KMS-11 (cell line): ENCODE results near the gene CCDC142.

Experiments
- H2AFZ ChIP-seq: fragments of 200-600 bp; sonication (generic); 2 replicates; pipeline ENCODE4 v1.6.1; 2016; ENCODE audit warnings: antibody characterized with exemption, mixed run types, low read depth
- H3K27ac ChIP-seq: fragments of 200-600 bp; sonication (generic); 2 replicates; pipeline ENCODE4 v1.6.1; 2016; ENCODE audit warnings: mild to moderate bottlenecking, mixed run types
- H3K27me3 ChIP-seq: fragments of 200-600 bp; sonication (generic); 2 replicates; pipeline ENCODE4 v1.6.1; 2017; ENCODE audit warnings: mild to moderate bottlenecking, low read depth, mixed run types, moderate library complexity; ENCODE audit not compliant: insufficient read depth
- H3K36me3 ChIP-seq: fragments of 200-600 bp; sonication (generic); 2 replicates; pipeline ENCODE4 v1.6.1; 2017; ENCODE audit warnings: mild to moderate bottlenecking, mixed run types; ENCODE audit not compliant: insufficient read depth
- H3K4me1 ChIP-seq: fragments of 200-600 bp; sonication (generic); 2 replicates; pipeline ENCODE4 v1.6.1; 2016; ENCODE audit warnings: mild to moderate bottlenecking, low read depth, mixed run types; ENCODE audit not compliant: poor library complexity, severe bottlenecking
- H3K4me2 ChIP-seq: fragments of 200-600 bp; sonication (generic); 2 replicates; pipeline ENCODE4 v1.7.0; 2016; ENCODE audit warnings: mild to moderate bottlenecking, mixed run types
- H3K4me3 ChIP-seq: fragments of 200-600 bp; sonication (generic); IDR thresholded peaks from 2 replicates; pipeline ENCODE4 v1.6.1; 2017; ENCODE audit warnings: low read depth, low read length, mixed read lengths; ENCODE audit not compliant: insufficient read depth
- H3K79me2 ChIP-seq: fragments of 200-600 bp; sonication (generic); 2 replicates; pipeline ENCODE4 v1.6.1; 2016; ENCODE audit warnings: low read depth, mixed run types; ENCODE audit not compliant: insufficient read depth
- H3K9ac ChIP-seq: fragments of 200-600 bp; sonication (generic); 2 replicates; pipeline ENCODE4 v1.6.1; 2016; ENCODE audit warnings: mild to moderate bottlenecking, mixed run types
- H4K20me1 ChIP-seq: fragments of 200-600 bp; sonication (generic); 2 replicates; pipeline ENCODE4 v1.6.1; 2016; ENCODE audit warnings: mild to moderate bottlenecking, mixed run types; ENCODE audit not compliant: insufficient read depth
- CTCF ChIP-seq: fragments of 200-600 bp; sonication (generic); conservative IDR thresholded peaks from 2 replicates; pipeline ENCODE4 v1.6.1; 2017; ENCODE audit warnings: low read depth, mild to moderate bottlenecking, antibody characterized with exemption, low read length, moderate library complexity, mixed read lengths

Gene CCDC142

GRCh38 chr2:74530239-74531187 lies 47.7 kb upstream of the CCDC142 start:
- Histone ChIP-seq H3K4me3 (peak overlapping the region; percentile 72), H3K79me2 (peaks cover 30% of the 10 kb centered on the region), H3K9ac (peak overlapping the region; percentile 91), H4K20me1 (no peaks in the 10 kb centered on the region), H3K27ac (peak overlapping the region; percentile 71), H2AFZ (peak overlapping the region; percentile 65), H3K4me2 (peak overlapping the region; percentile 90), H3K36me3 (peaks cover 4% of the 10 kb centered on the region; the same call in 1 of the 2 replicates), H3K4me1 (peaks cover 22% of the 10 kb centered on the region), H3K27me3 (no peaks in the 10 kb centered on the region)
- TF ChIP-seq CTCF: no peak

GRCh38 chr2:74529357-74530238 lies 46.8 kb upstream of the CCDC142 start, which contains the start of the genes AUP1 and HTRA2:
Gene AUP1 (minus strand): TSS chr2:74529706. CDS start chr2:74529629, 77 bp downstream.
Gene HTRA2 (plus strand): TSS chr2:74529933. CDS start chr2:74530007, 74 bp downstream.
- H2AFZ ChIP-seq: peak within 1 kb of the TSS; percentile 72
- no peak for TF ChIP-seq CTCF
- peak within 1 kb of the TSS; percentile 72 for H3K4me3 ChIP-seq
- peaks cover 30% of the 10 kb centered on the region for H3K79me2 ChIP-seq
- H3K36me3 ChIP-seq: peaks cover 4% of the 10 kb centered on the region; the same call in 1 of the 2 replicates
- no peaks in the 10 kb centered on the region for H3K27me3 ChIP-seq
- H3K4me2 ChIP-seq: peak within 1 kb of the TSS; percentile 100
- H3K4me1 ChIP-seq: peaks cover 22% of the 10 kb centered on the region
- H3K27ac ChIP-seq: peak within 1 kb of the TSS; percentile 71
- no peaks in the 10 kb centered on the region for H4K20me1 ChIP-seq
- peak within 1 kb of the TSS; percentile 91 for H3K9ac ChIP-seq

DNA sequence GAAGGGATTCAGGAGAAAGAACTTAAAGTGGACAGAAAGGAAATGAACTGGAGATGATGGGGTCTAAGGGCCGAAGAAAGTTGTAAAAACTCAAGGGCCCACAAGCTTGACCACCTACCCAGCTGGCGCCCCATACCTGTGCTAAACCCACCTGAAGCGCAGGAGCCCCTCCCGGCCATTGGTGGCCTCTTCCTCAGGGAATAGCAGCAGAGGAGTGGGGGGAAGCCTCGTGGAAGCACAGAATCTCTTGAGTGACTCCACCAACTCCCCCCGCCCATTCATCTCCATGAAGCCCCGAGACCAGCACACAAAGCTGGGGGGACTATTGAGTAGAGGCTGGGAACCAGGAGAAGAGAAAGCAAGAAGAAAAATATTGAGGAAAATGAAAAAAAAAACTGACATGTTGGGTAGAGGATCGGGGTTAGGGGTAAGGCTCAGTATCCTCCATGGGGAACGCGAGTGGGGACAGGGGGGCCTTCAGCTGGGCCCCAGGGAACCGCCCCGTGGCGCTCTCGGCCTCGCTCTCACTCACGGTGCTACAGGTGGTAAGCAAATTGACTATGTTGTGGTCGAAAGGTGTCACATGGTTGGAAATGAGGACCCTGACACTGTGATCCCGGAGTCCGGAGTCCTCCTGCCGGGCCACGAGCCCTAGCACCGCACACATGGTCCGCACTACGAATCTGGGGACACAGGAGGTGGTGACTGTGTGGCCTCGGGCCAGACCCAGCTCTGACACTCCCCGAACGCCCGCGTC lies 46.0 kb upstream of the CCDC142 start:
- H3K4me2 ChIP-seq: peak overlapping the region; percentile 100
- H3K79me2 ChIP-seq: peaks cover 30% of the 10 kb centered on the region
- peak overlapping the region; percentile 91 for H3K9ac ChIP-seq
- no peaks in the 10 kb centered on the region for H4K20me1 ChIP-seq
- no peak for TF ChIP-seq CTCF
- peak overlapping the region; percentile 71 for H3K27ac ChIP-seq
- peak overlapping the region; percentile 72 for H2AFZ ChIP-seq
- peaks cover 22% of the 10 kb centered on the region for H3K4me1 ChIP-seq
- no peaks in the 10 kb centered on the region for H3K27me3 ChIP-seq
- no peak overlapping the region for H3K4me3 ChIP-seq
- H3K36me3 ChIP-seq: peaks cover 4% of the 10 kb centered on the region; the same call in 1 of the 2 replicates

DNA sequence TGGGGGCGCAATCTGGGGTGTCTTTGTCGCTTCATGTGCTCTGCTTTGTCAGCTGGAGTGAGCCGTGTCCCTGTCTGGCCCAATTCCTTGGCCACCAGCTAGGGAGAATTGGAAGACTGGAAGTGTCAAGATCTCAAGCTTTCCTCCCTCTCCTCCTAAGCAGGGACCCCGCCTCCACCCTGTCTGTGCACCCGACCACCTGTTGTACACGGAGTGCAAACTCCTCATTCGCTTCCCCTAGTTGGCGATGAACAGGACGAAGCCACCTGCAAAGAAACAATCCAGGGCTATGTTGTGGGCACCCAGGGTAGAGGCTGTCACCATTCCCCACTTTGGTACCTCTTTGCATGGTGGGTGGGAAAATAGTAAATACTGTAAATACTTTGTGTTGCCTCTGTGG lies 44.9 kb upstream of the CCDC142 start:
- Histone ChIP-seq H3K4me3 (no peak overlapping the region), H3K9ac (no peak overlapping the region), H3K4me2 (peak overlapping the region; percentile 100; the same call in 1 of the 2 replicates), H4K20me1 (no peaks in the 10 kb centered on the region), H3K36me3 (peaks cover 4% of the 10 kb centered on the region; the same call in 1 of the 2 replicates), H3K27me3 (no peaks in the 10 kb centered on the region), H2AFZ (no peak overlapping the region), H3K79me2 (peaks cover 30% of the 10 kb centered on the region), H3K27ac (no peak overlapping the region), H3K4me1 (peaks cover 22% of the 10 kb centered on the region)
- TF ChIP-seq CTCF: no peak
